ENCODE results near the gene SPATS2. TPM values are rescaled to one million over a fixed set of nuclear protein-coding genes. Genes with fewer than 3 reads are reported as not detected.

The SPATS2 gene
- total and polyA plus RNA-seq, 10 of the 15 experiments (the other 5 are each of a cell fraction or from before 2014, with no cell fraction given), result 9.0 to 54.2 (median 27.5) TPM

GRCh38 chr12:49552425-49552824 lies 185.2 kb downstream of the SPATS2 start:
- FAIRE-seq (no peak), ATAC-seq (no peak), DNase-seq (ENCODE audit: low read depth, low spot score) (no peak)
- Histone ChIP-seq H3K4me2 (ENCODE audit: control insufficient read depth, insufficient read depth) (no peak overlapping the region), H3K27ac (ENCODE audit: control insufficient read depth, insufficient read depth) (no peak overlapping the region), H3K79me2 (ENCODE audit: control insufficient read depth, insufficient read depth, low read length) (no peaks in the 10 kb centered on the region), H3K4me3 (no peak overlapping the region), H4K20me1 (ENCODE audit: control insufficient read depth, insufficient read depth) (no peaks in the 10 kb centered on the region), H3K9me3 (replicated peaks; ENCODE audit: control insufficient read depth, insufficient read depth, low read length) (no peaks in the 10 kb centered on the region), H3K27me3 (replicated peaks in 1 of 2; ENCODE audit: control insufficient read depth in 2 of 2, insufficient read depth in 2 of 2, low read length in 1 of 2) (peaks cover 0 to 9% of the 10 kb centered on the region in 2 experiments; a peak in 3 of 4 replicates), H2AFZ (ENCODE audit: control insufficient read depth, low read depth, low read length) (no peak overlapping the region), H3K9ac (ENCODE audit: control insufficient read depth, insufficient read depth, low read length) (no peak overlapping the region), H3K4me1 (ENCODE audit: control insufficient read depth, insufficient read depth, low read length) (no peaks in the 10 kb centered on the region), H3K36me3 (ENCODE audit: control insufficient read depth in 2 of 2, insufficient read depth in 2 of 2, low read length in 1 of 2) (peaks cover 0 to 3% of the 10 kb centered on the region in 2 experiments; a peak in 3 of 4 replicates)
- SMC1A ChIA-PET (ENCODE audit: uncharacterized antibody, unreplicated experiment), result interaction anchor here (0.7 to 2.8 kb wide), 5 partner anchors 29 to 190 kb away, joined by 3 to 18 read pairs (median 4); no protein-coding TSS in a partner anchor
- CTCF ChIA-PET, result interaction anchor here (0.5 to 6.5 kb wide), 13 partner anchors 9 to 194 kb away, joined by 3 to 67 read pairs (median 4); partner anchors contain the start of gene PRPF40B
- intact Hi-C loops (cut with micrococcal nuclease; ENCODE audit: unreplicated experiment) (no loop called here), in situ Hi-C loops (cut with MboI) (no loop called here)
- TF ChIP-seq CEBPZ (IDR thresholded peaks at IDR 0.05; ENCODE audit: low read depth, low read length), result no peak
- TF ChIP-seq SKIL (IDR thresholded peaks at IDR 0.05; ENCODE audit: low read depth, poor library complexity, severe bottlenecking), result no peak
- no peak for TF ChIP-seq GABPA (IDR thresholded peaks at IDR 0.05; ENCODE audit: low read depth)
- no peak for TF ChIP-seq RAD21 (IDR thresholded peaks at IDR 0.05; ENCODE audit: insufficient read depth, low read depth, low read length)
- no peak for TF ChIP-seq RFX5 (IDR thresholded peaks at IDR 0.05; ENCODE audit: low read depth, low read length)
- TF ChIP-seq SUZ12 (IDR thresholded peaks at IDR 0.05; ENCODE audit: unreplicated experiment), result no peak
- TF ChIP-seq CREB1 (IDR thresholded peaks at IDR 0.05; ENCODE audit: low read depth), result no peak
- RAD21 ChIA-PET (ENCODE audit: unreplicated experiment), result interaction anchor here (0.6 to 3.0 kb wide), 5 partner anchors 10 to 194 kb away, joined by 3 to 25 read pairs (median 7); partner anchors contain the start of gene PRPF40B
- POLR2A ChIA-PET, result no interaction called here
- 21% methylated on average over 9 of the region's 9 CpGs for WGBS (ENCODE audit: insufficient coverage, insufficient replicate concordance, low lambda C conversion rate, missing lambda C conversion rate)
- no TSS peak for BruUV-seq (replicated peaks)
